ENCODE data around the gene MAP3K3.

Gene MAP3K3

DNA sequence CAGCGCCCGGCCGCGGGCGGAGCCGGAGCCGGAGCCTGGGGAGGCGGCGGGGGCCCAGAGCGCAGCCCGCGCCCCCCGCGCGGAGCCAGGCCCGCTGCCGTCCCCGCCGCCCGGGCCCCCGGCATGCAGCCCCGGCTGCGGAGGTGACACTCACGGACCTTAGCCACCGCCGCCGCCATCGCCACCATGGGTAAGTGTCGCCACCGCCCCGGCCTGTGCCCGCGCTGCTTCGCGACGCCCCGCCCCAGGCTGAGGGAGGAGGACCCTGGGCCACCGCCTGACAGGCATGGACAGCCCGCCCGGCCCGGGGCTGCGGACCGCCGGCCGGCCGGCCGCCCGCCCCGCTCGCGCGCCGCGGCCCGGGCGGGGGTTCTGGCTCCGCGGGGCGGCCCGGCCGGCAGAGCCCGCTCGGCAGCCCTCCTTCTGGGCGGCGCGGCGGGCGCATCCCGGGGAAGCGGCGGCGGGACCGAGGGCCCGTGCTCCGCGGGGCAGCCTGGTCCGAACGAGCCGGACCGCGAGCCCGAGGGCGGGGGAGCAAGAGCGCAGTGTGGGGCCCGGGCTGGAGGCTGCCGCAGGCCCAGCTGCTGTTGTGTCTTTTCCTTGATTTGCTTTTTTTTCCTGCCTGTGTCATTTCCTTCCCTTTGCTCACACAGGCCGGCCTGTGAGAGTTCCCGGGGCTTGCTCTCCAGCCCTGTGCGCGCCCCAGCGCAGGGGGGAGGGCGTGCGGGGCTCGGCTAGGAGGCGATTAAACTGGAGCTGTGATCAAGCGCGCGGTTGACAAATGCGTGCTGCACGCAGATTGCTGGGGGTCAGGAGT is 565 bp downstream of the MAP3K3 start:
- DNase-seq (ENCODE audit: extremely low read depth, low read depth) = no peak
- TF ChIP-seq, protein P1, sequence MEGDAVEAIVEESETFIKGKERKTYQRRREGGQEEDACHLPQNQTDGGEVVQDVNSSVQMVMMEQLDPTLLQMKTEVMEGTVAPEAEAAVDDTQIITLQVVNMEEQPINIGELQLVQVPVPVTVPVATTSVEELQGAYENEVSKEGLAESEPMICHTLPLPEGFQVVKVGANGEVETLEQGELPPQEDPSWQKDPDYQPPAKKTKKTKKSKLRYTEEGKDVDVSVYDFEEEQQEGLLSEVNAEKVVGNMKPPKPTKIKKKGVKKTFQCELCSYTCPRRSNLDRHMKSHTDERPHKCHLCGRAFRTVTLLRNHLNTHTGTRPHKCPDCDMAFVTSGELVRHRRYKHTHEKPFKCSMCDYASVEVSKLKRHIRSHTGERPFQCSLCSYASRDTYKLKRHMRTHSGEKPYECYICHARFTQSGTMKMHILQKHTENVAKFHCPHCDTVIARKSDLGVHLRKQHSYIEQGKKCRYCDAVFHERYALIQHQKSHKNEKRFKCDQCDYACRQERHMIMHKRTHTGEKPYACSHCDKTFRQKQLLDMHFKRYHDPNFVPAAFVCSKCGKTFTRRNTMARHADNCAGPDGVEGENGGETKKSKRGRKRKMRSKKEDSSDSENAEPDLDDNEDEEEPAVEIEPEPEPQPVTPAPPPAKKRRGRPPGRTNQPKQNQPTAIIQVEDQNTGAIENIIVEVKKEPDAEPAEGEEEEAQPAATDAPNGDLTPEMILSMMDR (IDR thresholded peaks at IDR 0.05; ENCODE audit: low read depth, low read length) = no peak

DNA sequence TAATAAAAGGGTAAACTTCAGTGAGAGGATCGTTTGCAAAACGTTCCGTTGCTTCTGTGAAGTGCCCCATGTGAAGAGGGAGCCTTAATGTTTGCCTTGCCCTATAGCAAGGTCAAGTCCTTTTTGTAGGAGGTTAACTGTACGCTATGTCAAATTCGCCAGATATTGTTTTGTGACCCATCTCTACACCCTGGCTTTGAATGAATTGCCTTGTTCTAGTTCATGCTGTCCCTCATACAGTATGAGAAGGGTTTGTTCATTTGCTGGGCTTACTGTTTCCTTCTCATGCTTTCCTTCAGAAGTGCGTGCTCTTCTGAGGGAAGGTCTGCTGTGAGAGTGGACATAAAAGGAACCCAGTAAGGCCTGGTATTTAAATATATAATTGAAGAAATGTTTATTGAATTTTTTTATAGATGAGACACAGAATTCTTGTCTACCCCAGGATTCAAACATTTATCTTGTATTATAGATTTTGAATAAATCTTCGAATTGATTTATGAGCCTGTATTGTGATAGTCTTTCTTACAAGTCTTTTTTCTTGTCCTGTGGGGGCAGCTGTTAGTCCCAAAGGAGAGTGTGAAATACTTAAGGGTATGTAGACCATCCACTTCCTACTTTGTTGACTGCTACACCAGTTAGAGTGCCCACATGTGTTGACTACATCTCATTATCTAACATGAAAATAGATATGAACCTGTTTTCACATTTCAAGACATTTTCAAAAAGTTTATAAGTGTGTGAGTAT is 1.7 kb downstream of the MAP3K3 start:
- TF ChIP-seq, protein P1 (IDR thresholded peaks at IDR 0.05; ENCODE audit: low read depth, low read length) = no peak
- no peak for DNase-seq (ENCODE audit: extremely low read depth, low read depth)

DNA sequence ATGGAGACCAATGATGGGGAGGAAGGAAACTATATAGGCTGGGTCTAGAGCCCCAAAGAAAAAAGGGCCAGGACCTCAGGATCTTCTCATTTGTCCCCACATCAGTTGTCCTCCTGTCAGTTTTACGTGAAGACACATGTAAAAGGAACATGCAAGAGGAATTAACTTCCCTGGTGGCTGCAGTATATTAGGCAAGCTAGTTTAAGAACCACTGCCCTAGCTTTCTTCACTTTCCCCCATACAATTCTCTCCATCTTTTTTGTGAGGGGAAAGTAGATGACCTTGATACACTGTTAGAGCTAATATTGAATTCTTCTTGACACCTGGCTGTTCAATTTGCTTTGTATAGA is 2.3 kb downstream of the MAP3K3 start:
- TF ChIP-seq, protein P1 (IDR thresholded peaks at IDR 0.05; ENCODE audit: low read depth, low read length) = no peak
- no peak for DNase-seq (ENCODE audit: extremely low read depth, low read depth)

DNA sequence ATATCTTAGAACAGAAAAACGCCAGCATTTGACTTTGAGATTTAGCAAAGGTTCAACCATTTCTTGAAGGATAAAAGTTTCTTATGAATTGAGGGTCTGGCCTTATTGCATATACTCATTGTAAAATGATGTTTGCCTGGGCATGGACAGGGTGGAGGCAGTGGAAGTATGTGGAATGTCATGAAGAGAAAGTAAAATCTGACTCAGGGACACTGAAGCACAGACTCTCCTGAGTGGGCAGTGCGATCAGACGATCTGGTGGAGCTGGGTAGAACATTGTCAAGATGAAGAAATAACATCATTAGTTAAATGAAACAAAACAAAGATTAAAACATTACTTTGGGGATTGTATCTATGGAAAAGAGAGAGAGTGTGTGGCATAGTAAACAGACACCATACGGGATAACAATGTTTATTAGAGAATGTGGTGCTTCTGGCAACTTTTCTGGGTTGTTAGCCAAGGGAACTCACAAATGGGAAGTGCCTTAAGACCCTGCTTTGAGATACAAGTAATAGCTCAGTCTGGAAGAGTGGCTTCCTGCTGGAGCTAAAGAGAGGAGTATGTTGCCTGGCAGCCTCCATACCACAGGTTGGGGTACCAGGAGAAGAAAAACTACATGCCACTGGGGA is 4.4 kb downstream of the MAP3K3 start:
- no peak for DNase-seq (ENCODE audit: extremely low read depth, low read depth)
- TF ChIP-seq, protein P1 (IDR thresholded peaks at IDR 0.05; ENCODE audit: low read depth, low read length) = no peak

DNA sequence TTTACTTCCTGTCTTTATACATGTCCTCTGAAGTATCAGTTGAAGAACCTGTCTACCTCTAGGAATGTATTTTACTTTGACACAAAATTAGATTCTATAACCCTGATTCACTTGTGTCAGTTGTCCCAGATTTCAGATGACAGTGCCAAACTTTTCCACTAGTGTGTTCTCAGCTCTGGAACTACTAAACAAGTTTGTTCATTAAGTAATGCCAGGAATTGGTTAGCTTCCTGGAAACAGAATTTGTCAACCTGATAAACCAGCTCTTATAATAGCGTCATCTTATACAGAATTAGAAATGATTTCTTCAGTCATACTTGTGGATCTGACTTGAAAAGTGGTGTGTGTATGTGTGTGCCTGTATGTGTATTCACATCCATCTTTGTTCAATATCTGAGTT is 7.4 kb downstream of the MAP3K3 start:
- no peak for DNase-seq (ENCODE audit: extremely low read depth, low read depth)
- TF ChIP-seq, protein P1 (IDR thresholded peaks at IDR 0.05; ENCODE audit: low read depth, low read length) = no peak

DNA sequence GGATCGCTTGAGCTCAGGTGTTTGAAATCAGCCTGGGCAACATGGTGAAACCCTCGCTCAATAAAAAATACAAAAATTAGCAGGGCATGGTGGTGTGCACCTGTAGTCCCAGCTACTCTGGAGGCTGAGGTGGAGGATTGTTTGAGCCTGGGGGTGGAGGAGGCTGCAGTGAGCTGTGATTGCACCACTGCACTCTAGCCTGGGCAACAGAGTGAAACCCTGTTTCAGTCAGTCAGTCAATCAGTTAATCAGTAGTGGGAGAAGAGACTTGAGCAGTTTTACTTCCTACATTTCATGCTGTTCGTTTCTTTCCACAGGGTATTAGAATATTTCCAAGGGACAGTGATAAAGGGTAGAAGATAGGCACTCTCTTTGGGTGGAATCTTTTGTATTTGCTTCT is 8.8 kb downstream of the MAP3K3 start:
- DNase-seq (ENCODE audit: extremely low read depth, low read depth) = no peak
- TF ChIP-seq, protein P1 (IDR thresholded peaks at IDR 0.05; ENCODE audit: low read depth, low read length) = no peak

DNA sequence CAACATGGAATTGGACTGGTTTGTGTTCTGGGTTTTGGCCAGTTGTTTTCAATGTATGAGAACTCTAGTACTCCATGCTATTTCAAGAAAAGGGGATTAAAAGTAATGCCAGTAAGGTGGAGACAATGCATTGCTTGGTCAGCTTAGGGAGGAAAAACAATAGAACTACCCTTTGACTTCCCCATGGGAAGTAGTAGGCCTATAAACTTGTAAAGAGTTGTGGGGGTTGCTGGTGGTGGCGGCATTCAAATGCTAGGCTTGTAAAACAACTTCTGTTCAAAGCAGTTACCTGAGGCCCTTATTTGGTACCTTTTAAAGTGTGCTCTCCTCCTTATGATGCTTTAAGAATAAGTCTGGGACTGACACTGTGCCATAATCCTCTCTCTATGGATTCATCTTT is 9.4 kb downstream of the MAP3K3 start:
- TF ChIP-seq, protein P1 (IDR thresholded peaks at IDR 0.05; ENCODE audit: low read depth, low read length) = no peak
- no peak for DNase-seq (ENCODE audit: extremely low read depth, low read depth)
